NCI-H524 (cell line): ENCODE results near the gene NBR1.
A peak's percentile ranks its signal among the peaks of the same experiment; 100 is the strongest.
"Not testable (repeated sequence)": the region's sequence is repeated elsewhere in the genome, so short reads cannot be mapped to it uniquely, and the experiment has no call there.

Experiments used
- DNase-seq, 2 experiments: peaks; one replicate each; lab custom pipeline; 2025; lab: John Stamatoyannopoulos, UW

NBR1 gene

DNA sequence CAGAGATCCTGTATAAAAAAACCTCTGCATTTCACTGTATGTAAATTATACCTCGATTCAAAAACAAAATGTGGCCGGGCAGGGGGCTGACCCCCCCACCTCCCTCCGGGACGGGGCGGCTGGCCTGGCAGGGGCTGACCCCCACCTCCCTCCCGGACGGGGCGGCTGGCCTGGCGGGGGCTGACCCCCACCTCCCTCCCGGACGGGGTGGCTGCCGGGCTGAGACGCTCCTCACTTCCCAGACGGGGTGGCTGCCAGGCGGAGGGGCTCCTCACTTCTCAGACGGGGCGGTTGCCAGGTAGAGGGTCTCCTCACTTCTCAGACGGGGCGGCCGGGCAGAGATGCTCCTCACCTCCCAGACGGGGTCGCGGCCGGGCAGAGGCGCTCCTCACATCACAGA is 11.8 kb upstream of the NBR1 start:
- DNase-seq, result not testable (repeated sequence)

- DNase-seq, result not testable (repeated sequence)
These were observed 11.1 kb upstream of the NBR1 start for GRCh38 chr17:43159957-43160356.

GRCh38 chr17:43165971-43166370 is 5.0 kb upstream of the NBR1 start:
- DNase-seq, result not testable (repeated sequence)

- peak; percentile 40 to 44 for DNase-seq
These were observed 1.4 kb upstream of the NBR1 start for GRCh38 chr17:43169561-43170139.

DNA sequence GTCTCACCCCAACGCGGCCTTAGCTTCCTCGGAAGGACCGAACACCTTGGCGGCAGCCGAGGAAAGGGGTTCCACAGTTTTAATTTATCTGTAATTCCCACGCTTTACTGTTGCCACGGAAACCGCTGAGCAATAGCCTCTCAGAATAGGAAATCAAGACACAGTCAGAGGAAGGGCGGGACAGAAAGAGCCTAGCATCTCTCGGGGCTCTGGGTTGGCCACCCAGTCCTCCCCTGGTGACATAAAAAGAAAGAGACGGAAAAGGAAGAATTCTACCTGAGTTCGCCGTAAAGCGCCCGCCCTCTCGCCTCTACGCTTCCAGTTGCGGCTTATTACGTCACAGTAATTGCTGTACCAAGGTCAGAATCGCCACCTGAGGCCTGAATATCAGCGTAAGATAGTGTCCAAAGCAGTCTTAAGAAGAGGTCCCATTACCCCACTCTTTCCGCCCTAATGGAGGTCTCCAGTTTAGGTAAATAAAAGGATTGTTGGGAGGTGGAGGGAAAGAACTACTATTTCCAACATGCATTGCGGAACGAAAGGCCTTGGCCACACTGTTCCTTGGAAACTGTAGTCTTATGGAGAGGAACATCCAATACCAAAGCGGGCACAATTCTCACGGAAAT is 761 bp upstream of the NBR1 start:
- peak; percentile 89 to 97 for DNase-seq

- DNase-seq, result peak in 1 of 2 experiments; percentile 62
These were observed 823 bp downstream of the NBR1 start for GRCh38 chr17:43171586-43172487.

DNA sequence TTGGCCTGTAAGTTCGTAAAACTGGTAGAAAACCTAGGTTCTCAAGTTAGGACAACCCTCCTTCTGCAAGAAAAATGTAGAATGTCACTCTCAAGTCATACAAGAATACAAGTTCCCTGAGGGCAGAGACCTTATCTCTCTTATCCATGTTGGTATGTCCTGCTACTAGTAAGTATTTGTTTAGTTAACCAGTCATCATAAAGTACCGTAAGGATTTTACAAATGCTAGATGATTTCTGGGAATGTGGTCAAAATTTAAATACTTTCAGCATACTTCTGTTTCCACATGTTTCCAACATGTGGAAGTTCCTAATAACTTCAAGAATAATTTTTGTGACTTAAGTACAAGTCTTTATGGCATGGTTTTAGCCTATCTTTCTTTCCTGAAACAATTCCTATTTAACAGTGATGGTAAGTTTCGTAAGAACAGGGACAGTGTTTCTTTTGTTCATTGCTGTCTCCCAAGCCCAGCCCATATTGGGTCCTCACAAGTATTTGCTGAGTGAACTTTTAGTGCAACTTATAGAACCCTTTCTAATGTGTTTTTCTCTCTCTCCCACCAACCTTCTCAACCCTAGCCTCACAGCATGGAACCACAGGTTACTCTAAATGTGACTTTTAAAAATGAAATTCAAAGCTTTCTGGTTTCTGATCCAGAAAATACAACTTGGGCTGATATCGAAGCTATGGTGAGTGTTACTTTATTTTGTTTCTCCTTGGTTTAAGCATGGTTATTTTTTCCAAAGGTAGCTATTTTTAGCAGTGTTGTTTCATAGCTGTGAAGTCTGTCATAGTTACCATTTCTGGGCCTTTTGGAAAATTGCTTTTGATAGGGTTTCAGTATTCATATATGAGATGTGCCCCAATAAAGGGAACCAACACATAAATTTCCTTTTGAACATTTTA is 4.5 kb downstream of the NBR1 start:
- no peak for DNase-seq

GRCh38 chr17:43176119-43176570 is 5.1 kb downstream of the NBR1 start:
- DNase-seq, result no peak

DNA sequence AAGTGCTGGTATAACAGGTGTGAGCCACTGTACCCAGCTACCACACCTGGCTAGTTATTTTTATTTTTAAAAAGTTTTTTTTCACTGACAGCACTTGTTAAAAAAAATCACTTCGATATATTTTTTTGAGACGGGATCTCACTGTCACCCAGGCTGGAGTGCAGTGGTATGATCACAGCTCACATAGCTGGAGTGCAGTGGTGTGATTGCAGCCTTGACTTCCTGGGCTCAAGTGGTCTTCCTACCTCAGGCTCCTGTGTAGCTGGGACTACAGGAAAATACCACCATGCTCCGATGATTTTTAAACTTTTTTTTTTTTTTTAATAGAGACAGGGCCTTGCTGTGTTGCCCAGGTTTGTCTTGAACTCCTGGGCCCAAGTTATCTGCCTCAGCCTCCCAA is 12.9 kb downstream of the NBR1 start:
- DNase-seq, result no peak

- not testable (repeated sequence) for DNase-seq
These were observed 15.6 kb downstream of the NBR1 start for GRCh38 chr17:43186656-43187055.

DNA sequence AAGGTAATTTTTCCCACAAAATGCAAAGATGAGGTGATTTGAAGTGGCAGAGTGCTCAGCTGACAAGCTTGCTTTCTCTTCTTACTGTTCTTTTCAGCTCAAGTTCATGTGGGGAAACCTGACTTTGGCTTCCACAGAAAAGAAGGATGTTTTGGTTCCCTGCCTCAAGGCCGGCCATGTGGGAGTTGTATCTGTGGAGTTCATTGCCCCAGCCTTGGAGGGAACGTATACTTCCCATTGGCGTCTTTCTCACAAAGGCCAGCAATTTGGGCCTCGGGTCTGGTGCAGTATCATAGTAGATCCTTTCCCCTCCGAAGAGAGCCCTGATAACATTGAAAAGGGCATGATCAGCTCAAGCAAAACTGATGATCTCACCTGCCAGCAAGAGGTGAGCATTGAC is 22.2 kb downstream of the NBR1 start:
- DNase-seq, result no peak

DNA sequence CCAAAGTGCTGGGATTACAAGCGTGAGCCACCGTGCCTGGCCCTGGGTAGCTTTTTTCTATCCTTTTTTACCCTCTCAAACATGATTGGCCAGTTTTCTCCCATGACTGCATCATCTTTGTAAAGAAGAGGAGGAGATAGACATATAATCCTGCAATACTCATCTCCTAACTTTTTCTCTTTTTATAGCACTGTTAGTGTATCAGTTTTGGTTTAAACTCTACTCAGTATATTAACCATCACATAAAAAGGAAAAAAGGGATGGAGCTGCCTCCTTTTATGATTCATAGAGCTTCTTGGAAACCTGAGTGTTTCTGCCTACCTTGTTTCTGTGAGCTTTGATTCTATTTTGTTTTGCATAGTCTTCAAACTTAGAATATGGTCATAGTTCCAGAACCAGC is 28.6 kb downstream of the NBR1 start:
- DNase-seq, result no peak

GRCh38 chr17:43200127-43200526 is 29.1 kb downstream of the NBR1 start:
- peak in 1 of 2 experiments; percentile 9 for DNase-seq

- DNase-seq, result not testable (repeated sequence)
These were observed 32.0 kb downstream of the NBR1 start for GRCh38 chr17:43203013-43203412.

- no peak for DNase-seq
These were observed 39.6 kb downstream of the NBR1 start for GRCh38 chr17:43210576-43210975.

GRCh38 chr17:43211123-43211479 is 40.1 kb downstream of the NBR1 start:
- no peak for DNase-seq

DNA sequence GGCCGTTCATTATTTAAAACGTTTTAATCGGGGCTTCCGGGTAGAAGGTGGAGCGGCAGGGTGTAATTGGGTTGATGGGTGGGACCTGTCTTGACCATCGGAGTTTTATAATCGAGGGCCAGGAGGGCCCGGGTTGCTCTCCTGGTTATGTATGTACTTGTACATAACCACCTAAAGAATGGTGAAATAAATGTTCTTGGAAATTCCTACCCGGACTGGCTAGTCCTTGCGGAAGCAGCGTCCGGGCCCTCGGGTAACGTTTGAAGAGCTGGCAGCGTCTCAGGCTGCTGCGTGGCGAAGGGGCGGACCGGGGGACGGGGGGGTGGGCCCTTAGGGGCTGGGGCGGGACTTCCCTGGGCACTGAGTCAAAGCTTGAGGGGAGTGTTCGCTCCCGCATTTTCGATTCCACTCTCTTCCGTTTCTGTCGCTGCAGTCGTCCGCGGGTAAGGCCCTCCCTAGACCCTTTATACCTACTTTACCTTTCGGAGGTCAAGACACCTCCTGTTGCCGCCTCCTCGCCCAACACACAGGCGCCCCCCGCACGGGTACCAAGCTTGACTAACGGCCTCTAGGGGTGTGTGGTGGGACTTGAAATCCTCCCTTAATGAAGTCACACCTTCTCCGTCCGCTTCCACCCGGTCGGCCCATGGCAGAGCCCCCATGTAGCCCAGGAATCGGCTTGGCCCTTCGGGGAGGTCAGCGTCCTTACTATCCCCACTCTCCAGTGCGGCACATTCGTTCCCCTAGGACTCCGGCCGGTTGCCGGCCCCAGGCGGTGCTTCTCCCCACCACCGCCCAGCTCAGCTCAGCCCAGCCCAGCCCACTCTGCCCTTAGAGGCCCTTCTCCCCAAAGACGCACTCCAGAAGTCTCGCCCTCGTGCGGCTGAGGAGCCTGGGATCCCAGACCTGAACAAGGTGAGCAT is 40.7 kb downstream of the NBR1 start, which contains the start of gene TMEM106A:
Gene TMEM106A, plus strand, starts transcription at position 396 of the 923 bp plus-strand sequence. CDS start 1,167 bp downstream, outside the sequence.
- DNase-seq, result no peak

DNA sequence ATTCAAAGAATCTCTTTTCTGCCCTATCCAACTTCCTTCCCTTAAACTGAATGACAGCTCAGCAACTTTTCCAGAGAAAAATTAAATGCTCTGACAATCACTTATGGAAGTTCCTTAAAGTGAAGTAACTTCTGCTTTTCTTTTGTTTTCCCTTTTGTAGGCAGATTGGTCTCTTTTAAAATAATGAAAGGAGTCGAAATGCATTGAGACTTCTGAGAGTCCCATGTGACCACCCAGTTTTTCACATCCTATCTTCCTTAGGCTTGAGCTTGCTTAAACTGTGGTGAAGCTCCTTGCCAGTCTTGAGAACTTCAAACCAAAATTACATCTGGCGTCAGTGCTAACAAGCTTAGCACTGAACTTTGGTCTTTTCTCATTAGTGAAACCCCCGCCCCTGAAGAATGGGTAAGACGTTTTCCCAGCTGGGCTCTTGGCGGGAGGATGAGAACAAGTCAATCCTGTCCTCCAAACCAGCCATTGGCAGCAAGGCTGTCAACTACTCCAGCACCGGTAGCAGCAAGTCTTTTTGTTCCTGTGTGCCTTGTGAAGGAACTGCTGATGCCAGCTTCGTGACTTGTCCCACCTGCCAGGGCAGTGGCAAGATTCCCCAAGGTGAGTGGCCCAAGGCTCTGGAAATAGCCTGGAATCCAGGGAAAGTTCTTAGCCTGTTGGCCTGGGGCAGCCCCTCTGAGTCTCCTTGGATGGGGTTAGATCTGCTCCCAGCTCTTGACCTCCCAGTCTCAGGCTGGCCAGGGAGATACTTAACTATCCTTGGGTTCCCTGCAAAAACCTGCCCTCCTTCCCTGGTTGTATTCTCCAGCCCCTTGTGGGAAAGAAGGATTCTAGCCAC is 41.9 kb downstream of the NBR1 start:
- no peak for DNase-seq

DNA sequence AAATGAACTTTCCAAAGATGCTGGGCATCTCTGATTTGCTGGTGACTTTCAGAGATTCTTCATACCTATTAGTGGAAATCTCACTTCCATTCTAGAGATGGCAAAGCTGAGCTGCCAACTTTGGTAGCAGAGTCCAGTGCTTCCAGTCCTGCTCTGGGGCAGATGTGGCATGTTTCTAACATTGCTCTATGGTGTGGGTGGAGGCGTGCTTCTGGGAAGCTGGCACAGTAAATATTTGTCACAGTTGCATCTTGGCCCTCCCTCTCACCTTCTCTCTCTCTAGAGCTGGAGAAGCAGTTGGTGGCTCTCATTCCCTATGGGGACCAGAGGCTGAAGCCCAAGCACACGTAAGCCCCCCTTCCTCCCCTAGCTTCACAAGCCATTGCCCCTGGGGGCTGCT is 42.5 kb downstream of the NBR1 start:
- no peak for DNase-seq

- no peak for DNase-seq
These were observed 44.3 kb downstream of the NBR1 start for GRCh38 chr17:43215341-43215740.
